ENCODE results near the gene CCL15.
"Not testable (repeated sequence)": the region's sequence is repeated elsewhere in the genome, so short reads cannot be mapped to it uniquely, and the experiment has no call there.

Gene CCL15

GRCh38 chr17:36019423-36019822 lies 18.1 kb upstream of the CCL15 start:
- Histone ChIP-seq H3K27ac (no peak overlapping the region), H3K9ac (ENCODE audit: insufficient read length) (no peak overlapping the region), H3K9me3 (ENCODE audit: low read depth, low read length) (no peaks in the 10 kb centered on the region), H3K36me3 (ENCODE audit: insufficient read depth, low read length) (no peaks in the 10 kb centered on the region), H3K4me3 (no peak overlapping the region)
- no peak for TF ChIP-seq FOXP2 (optimal IDR thresholded peaks at IDR 0.05; ENCODE audit: control extremely low read depth, extremely low read length, insufficient read depth)
- TF ChIP-seq EZH2 (IDR thresholded peaks at IDR 0.05): no peak
- no peak for TF ChIP-seq POLR2AphosphoS5 (IDR thresholded peaks at IDR 0.05; ENCODE audit: borderline replicate concordance, low read depth, low read length)
- DNase-seq (ENCODE audit: low read depth, low spot score): no peak

- Histone ChIP-seq H3K4me3 (no peak within 1 kb of the TSS), H3K9ac (ENCODE audit: insufficient read length) (no peak within 1 kb of the TSS), H3K36me3 (ENCODE audit: insufficient read depth, low read length) (no peaks in the 10 kb centered on the region), H3K9me3 (ENCODE audit: low read depth, low read length) (no peaks in the 10 kb centered on the region), H3K27ac (no peak within 1 kb of the TSS)
- no peak for DNase-seq (ENCODE audit: low read depth, low spot score)
- no peak for TF ChIP-seq EZH2 (IDR thresholded peaks at IDR 0.05)
- no peak for TF ChIP-seq POLR2AphosphoS5 (IDR thresholded peaks at IDR 0.05; ENCODE audit: borderline replicate concordance, low read depth, low read length)
- no peak for TF ChIP-seq FOXP2 (optimal IDR thresholded peaks at IDR 0.05; ENCODE audit: control extremely low read depth, extremely low read length, insufficient read depth)
Observed at GRCh38 chr17:36017799-36018198, 16.4 kb upstream of the CCL15 start, which contains the start of gene CCL23. Gene CCL23, minus strand, starts transcription at chr17:36017972. Its CDS starts 75 bp downstream, at chr17:36017897.

- Histone ChIP-seq H3K4me3 (no peak overlapping the region), H3K27ac (no peak overlapping the region), H3K9ac (ENCODE audit: insufficient read length) (no peak overlapping the region), H3K36me3 (ENCODE audit: insufficient read depth, low read length) (no peaks in the 10 kb centered on the region), H3K9me3 (ENCODE audit: low read depth, low read length) (no peaks in the 10 kb centered on the region)
- DNase-seq (ENCODE audit: low read depth, low spot score): no peak
- TF ChIP-seq EZH2 (IDR thresholded peaks at IDR 0.05) (no peak), FOXP2 (optimal IDR thresholded peaks at IDR 0.05; ENCODE audit: control extremely low read depth, extremely low read length, insufficient read depth) (no peak), POLR2AphosphoS5 (IDR thresholded peaks at IDR 0.05; ENCODE audit: borderline replicate concordance, low read depth, low read length) (no peak)
Observed at GRCh38 chr17:36016555-36016954, 15.2 kb upstream of the CCL15 start.

GRCh38 chr17:36015895-36016294 lies 14.5 kb upstream of the CCL15 start:
- not testable (repeated sequence) for H3K9ac ChIP-seq (ENCODE audit: insufficient read length); DNase-seq (ENCODE audit: low read depth, low spot score); H3K4me3 ChIP-seq; H3K9me3 ChIP-seq (ENCODE audit: low read depth, low read length); H3K36me3 ChIP-seq (ENCODE audit: insufficient read depth, low read length); H3K27ac ChIP-seq

GRCh38 chr17:36014946-36015345 lies 13.6 kb upstream of the CCL15 start:
- no peak overlapping the region for H3K4me3 ChIP-seq
- H3K9ac ChIP-seq (ENCODE audit: insufficient read length): no peak overlapping the region
- no peak overlapping the region for H3K27ac ChIP-seq
- no peaks in the 10 kb centered on the region for H3K9me3 ChIP-seq (ENCODE audit: low read depth, low read length)
- TF ChIP-seq POLR2AphosphoS5 (IDR thresholded peaks at IDR 0.05; ENCODE audit: borderline replicate concordance, low read depth, low read length) (no peak), FOXP2 (optimal IDR thresholded peaks at IDR 0.05; ENCODE audit: control extremely low read depth, extremely low read length, insufficient read depth) (no peak), EZH2 (IDR thresholded peaks at IDR 0.05) (no peak)
- H3K36me3 ChIP-seq (ENCODE audit: insufficient read depth, low read length): no peaks in the 10 kb centered on the region
- DNase-seq (ENCODE audit: low read depth, low spot score): no peak

GRCh38 chr17:36011201-36011600 lies 9.8 kb upstream of the CCL15 start:
- TF ChIP-seq FOXP2 (optimal IDR thresholded peaks at IDR 0.05; ENCODE audit: control extremely low read depth, extremely low read length, insufficient read depth) (no peak), EZH2 (IDR thresholded peaks at IDR 0.05) (no peak), POLR2AphosphoS5 (IDR thresholded peaks at IDR 0.05; ENCODE audit: borderline replicate concordance, low read depth, low read length) (no peak)
- no peaks in the 10 kb centered on the region for H3K36me3 ChIP-seq (ENCODE audit: insufficient read depth, low read length)
- H3K9ac ChIP-seq (ENCODE audit: insufficient read length): no peak overlapping the region
- no peaks in the 10 kb centered on the region for H3K9me3 ChIP-seq (ENCODE audit: low read depth, low read length)
- no peak overlapping the region for H3K27ac ChIP-seq
- H3K4me3 ChIP-seq: no peak overlapping the region
- no peak for DNase-seq (ENCODE audit: low read depth, low spot score)

GRCh38 chr17:36008998-36009665 lies 7.8 kb upstream of the CCL15 start:
- no peaks in the 10 kb centered on the region for H3K9me3 ChIP-seq (ENCODE audit: low read depth, low read length)
- H3K27ac ChIP-seq: no peak overlapping the region
- H3K4me3 ChIP-seq: no peak overlapping the region
- no peak for DNase-seq (ENCODE audit: low read depth, low spot score)
- no peaks in the 10 kb centered on the region for H3K36me3 ChIP-seq (ENCODE audit: insufficient read depth, low read length)
- TF ChIP-seq FOXP2 (optimal IDR thresholded peaks at IDR 0.05; ENCODE audit: control extremely low read depth, extremely low read length, insufficient read depth) (no peak), POLR2AphosphoS5 (IDR thresholded peaks at IDR 0.05; ENCODE audit: borderline replicate concordance, low read depth, low read length) (no peak), EZH2 (IDR thresholded peaks at IDR 0.05) (no peak)
- no peak overlapping the region for H3K9ac ChIP-seq (ENCODE audit: insufficient read length)

- Histone ChIP-seq H3K36me3 (ENCODE audit: insufficient read depth, low read length) (no peaks in the 10 kb centered on the region), H3K9ac (ENCODE audit: insufficient read length) (no peak overlapping the region), H3K27ac (no peak overlapping the region), H3K4me3 (no peak overlapping the region), H3K9me3 (ENCODE audit: low read depth, low read length) (no peaks in the 10 kb centered on the region)
- TF ChIP-seq POLR2AphosphoS5 (IDR thresholded peaks at IDR 0.05; ENCODE audit: borderline replicate concordance, low read depth, low read length): no peak
- no peak for TF ChIP-seq FOXP2 (optimal IDR thresholded peaks at IDR 0.05; ENCODE audit: control extremely low read depth, extremely low read length, insufficient read depth)
- TF ChIP-seq EZH2 (IDR thresholded peaks at IDR 0.05): no peak
- no peak for DNase-seq (ENCODE audit: low read depth, low spot score)
Observed at GRCh38 chr17:36004594-36005108, 3.3 kb upstream of the CCL15 start.

GRCh38 chr17:36002631-36003030 lies 1.3 kb upstream of the CCL15 start:
- Histone ChIP-seq H3K9ac (ENCODE audit: insufficient read length) (no peak overlapping the region), H3K9me3 (ENCODE audit: low read depth, low read length) (no peaks in the 10 kb centered on the region), H3K27ac (no peak overlapping the region), H3K4me3 (no peak overlapping the region), H3K36me3 (ENCODE audit: insufficient read depth, low read length) (no peaks in the 10 kb centered on the region)
- no peak for DNase-seq (ENCODE audit: low read depth, low spot score)
- TF ChIP-seq FOXP2 (optimal IDR thresholded peaks at IDR 0.05; ENCODE audit: control extremely low read depth, extremely low read length, insufficient read depth) (no peak), POLR2AphosphoS5 (IDR thresholded peaks at IDR 0.05; ENCODE audit: borderline replicate concordance, low read depth, low read length) (no peak), EZH2 (IDR thresholded peaks at IDR 0.05) (no peak)
